Measurements from ENCODE around the gene CDC45.
A peak's percentile ranks its signal among the peaks of the same experiment; 100 is the strongest.

CDC45 gene

DNA sequence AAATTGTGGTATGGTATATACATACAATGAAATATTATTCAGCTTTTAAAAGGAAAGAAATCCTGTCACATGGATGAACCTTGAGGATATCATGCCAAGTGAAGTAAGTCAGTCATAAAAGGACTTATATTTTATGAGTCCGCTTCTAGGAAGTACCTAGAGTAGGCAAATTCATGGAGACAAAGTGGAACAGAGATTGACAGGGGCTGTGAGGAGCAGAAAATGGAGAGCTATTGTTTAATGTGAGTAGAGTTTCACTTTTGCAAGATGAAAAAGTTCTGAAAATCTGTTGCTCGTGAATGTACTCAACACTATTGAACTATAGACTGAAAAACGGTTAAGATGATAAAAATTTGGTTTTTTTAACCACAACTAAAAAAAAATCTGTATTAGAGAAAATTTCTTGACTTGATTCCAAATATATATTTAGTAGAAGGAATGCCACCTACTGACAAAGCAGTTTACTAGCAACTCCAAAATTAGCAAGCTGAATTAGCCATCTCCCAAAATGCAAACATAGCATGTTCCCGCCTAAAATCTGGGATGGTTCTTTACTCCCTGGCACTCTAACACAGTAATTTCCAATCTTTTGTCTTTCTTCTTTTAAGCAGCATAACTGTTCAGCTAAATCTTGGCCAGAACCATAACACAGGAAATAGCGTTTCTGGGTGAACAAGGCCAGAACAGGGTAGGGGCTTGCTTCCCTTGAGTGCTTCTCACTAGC, 2.2 kb upstream of the CDC45 start:
- DNase-seq (ENCODE audit: low spot score), result no peak
- in situ Hi-C loops (cut with MboI; ENCODE audit: low sequenced_read_pairs, unreplicated experiment), result loop anchor here (10.0 kb wide), 1 partner anchor 293 kb away; no protein-coding TSS in a partner anchor
- TF ChIP-seq, protein P1, sequence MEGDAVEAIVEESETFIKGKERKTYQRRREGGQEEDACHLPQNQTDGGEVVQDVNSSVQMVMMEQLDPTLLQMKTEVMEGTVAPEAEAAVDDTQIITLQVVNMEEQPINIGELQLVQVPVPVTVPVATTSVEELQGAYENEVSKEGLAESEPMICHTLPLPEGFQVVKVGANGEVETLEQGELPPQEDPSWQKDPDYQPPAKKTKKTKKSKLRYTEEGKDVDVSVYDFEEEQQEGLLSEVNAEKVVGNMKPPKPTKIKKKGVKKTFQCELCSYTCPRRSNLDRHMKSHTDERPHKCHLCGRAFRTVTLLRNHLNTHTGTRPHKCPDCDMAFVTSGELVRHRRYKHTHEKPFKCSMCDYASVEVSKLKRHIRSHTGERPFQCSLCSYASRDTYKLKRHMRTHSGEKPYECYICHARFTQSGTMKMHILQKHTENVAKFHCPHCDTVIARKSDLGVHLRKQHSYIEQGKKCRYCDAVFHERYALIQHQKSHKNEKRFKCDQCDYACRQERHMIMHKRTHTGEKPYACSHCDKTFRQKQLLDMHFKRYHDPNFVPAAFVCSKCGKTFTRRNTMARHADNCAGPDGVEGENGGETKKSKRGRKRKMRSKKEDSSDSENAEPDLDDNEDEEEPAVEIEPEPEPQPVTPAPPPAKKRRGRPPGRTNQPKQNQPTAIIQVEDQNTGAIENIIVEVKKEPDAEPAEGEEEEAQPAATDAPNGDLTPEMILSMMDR (IDR thresholded peaks at IDR 0.05; ENCODE audit: borderline replicate concordance, control extremely low read depth, extremely low read depth, insufficient read depth, missing control alignments), result peak; percentile 26

DNA sequence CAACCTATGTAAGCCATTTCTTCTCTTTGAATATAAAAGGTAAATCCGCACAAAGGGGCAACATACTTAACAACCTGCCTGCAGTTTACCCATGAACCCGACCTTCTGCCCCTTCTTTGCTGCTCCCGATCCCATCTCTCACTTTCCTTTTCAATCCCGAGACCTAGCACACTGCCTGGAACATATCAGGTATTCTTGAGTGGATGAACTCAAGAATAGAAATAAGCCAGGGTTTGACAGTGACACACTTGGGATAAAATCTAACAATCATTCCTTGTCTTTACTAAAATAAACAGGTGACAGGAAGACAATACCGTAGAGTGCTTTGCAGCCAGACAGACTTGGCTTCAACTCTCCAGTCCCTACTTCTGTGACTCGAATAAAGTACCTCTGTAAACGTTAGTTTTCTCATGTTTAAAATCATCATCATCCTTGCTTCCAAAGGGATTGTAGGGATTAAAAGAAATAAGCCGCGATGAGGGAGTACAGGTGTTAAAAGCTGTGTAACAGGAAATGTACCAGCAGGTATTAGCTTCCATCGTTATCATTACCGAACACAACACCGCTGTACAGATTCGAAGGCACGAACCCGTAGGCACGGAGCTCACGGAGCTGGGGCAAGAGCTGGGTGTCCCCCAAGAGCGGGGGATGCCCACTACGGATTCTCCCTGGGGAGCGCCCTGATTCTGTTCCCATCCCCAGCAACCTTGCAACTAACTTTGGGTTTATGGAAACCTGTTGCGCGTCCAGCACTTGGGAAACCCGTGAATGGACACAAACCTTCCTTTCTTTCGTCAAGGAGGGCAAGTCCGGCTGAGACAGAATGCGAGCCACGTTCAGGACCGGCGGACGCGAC, 1.4 kb upstream of the CDC45 start:
- TF ChIP-seq, protein P1 (IDR thresholded peaks at IDR 0.05; ENCODE audit: borderline replicate concordance, control extremely low read depth, extremely low read depth, insufficient read depth, missing control alignments), result no peak
- DNase-seq (ENCODE audit: low spot score), result no peak
- in situ Hi-C loops (cut with MboI; ENCODE audit: low sequenced_read_pairs, unreplicated experiment), result loop anchor here (10.0 kb wide), 1 partner anchor 293 kb away; no protein-coding TSS in a partner anchor

DNA sequence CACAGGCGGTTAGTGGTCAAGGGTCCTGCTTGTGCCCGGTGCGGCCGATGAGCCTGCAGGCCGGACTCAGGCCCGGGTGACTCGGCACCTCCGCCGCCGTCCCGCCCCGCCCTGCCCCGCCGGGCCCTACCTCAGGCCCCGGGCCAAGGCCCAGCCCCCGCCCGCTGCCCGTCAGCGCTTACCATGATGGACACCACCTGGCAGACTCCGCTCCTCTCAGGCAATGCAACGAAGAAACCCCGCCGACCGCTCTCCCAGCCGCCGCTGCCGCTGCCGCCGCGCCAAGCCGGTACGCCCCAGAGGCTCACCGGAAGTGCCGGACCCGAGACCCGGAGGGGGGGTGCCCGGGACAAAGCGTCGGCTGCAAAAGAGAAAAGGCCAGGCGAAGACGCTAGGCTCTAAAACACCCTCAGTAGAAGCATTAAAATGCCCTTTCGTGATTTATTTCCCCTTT, 792 bp upstream of the CDC45 start, which contains the start of gene UFD1:
Gene UFD1, minus strand, starts transcription at position 293 of the 454 bp plus-strand sequence. Its CDS starts 108 bp downstream, at position 185.
- TF ChIP-seq, protein P1 (IDR thresholded peaks at IDR 0.05; ENCODE audit: borderline replicate concordance, control extremely low read depth, extremely low read depth, insufficient read depth, missing control alignments), result no peak
- in situ Hi-C loops (cut with MboI; ENCODE audit: low sequenced_read_pairs, unreplicated experiment), result loop anchor here (10.0 kb wide), 1 partner anchor 294 kb away; no protein-coding TSS in a partner anchor
- peak; percentile 87 for DNase-seq (ENCODE audit: low spot score)

DNA sequence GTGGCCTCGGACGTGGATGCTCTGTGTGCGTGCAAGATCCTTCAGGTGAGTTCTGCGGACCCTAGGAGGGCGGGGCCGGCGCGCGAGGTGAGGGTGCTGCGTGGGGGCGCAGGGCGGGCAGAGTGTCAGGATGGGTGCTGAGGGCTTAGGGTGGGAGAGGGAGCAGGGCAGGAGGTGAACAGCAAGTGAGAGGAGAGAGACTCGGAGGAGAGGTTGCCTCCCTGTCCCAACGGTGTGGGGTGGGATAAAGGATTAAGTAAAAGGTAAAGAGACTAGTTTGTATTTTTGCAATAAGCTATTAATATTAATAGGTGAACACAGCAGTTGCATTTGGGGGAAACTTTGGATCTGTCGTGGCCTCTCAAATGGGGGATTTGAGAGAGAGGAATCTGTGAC, 451 bp downstream of the CDC45 start:
- TF ChIP-seq, protein P1 (IDR thresholded peaks at IDR 0.05; ENCODE audit: borderline replicate concordance, control extremely low read depth, extremely low read depth, insufficient read depth, missing control alignments), result no peak
- no peak for DNase-seq (ENCODE audit: low spot score)
- in situ Hi-C loops (cut with MboI; ENCODE audit: low sequenced_read_pairs, unreplicated experiment), result no loop called here

DNA sequence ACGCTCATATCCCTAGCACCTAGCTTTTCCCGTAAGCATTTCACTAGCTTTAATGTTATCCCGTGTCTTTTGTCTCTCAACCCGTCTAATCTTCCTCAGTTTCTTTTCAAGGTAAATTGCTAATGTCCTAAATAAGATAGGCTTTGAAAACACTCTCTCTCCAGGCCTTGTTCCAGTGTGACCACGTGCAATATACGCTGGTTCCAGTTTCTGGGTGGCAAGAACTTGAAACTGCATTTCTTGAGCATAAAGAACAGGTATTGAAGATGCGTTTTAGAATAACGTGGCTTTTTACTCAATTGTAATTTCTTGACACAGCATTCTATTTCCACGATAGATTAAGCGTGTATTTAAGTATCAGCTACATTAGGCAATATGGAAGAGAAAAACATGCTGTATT, 1.1 kb downstream of the CDC45 start:
- no peak for DNase-seq (ENCODE audit: low spot score)
- TF ChIP-seq, protein P1 (IDR thresholded peaks at IDR 0.05; ENCODE audit: borderline replicate concordance, control extremely low read depth, extremely low read depth, insufficient read depth, missing control alignments), result no peak
- in situ Hi-C loops (cut with MboI; ENCODE audit: low sequenced_read_pairs, unreplicated experiment), result no loop called here

DNA sequence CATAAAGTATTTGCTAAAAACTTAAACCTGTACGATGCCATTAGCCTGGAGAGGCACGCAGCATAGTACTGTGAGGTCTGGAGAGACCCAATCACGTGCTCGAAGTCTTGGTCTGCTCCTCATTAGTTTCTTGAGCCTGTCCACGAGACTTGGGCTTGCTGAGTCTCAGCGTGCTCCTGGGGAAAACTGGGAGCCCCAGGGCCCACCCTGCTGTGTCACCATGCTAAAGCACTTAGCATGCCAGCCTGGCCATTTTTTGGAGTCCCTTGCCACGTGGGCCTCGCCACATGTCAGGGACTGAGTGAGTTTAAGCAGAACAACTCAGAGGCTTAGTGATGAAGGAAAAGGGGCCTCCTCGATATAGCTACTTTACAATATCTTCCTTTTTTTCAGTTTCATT, 2.6 kb downstream of the CDC45 start:
- in situ Hi-C loops (cut with MboI; ENCODE audit: low sequenced_read_pairs, unreplicated experiment), result no loop called here
- TF ChIP-seq, protein P1 (IDR thresholded peaks at IDR 0.05; ENCODE audit: borderline replicate concordance, control extremely low read depth, extremely low read depth, insufficient read depth, missing control alignments), result no peak
- DNase-seq (ENCODE audit: low spot score), result no peak

Data from GM13976 (cell line).